ENCODE results near the gene CDK18. TPM values are rescaled to one million over a fixed set of nuclear protein-coding genes. Genes with fewer than 3 reads are reported as not detected.

CDK18 gene
- total RNA-seq, 1 experiment from 2014 or later = 9.2 TPM

- POLR2A ChIA-PET (ENCODE audit: low non-redundant PET) = interaction anchor here (0.7 kb wide), 1 partner anchor 68 kb away, joined by 3 read pairs; no protein-coding TSS in a partner anchor
- no TSS peak for BruUV-seq (replicated peaks)
- Histone ChIP-seq H3K36me3 (ENCODE audit: insufficient read depth, low read length, poor library complexity, severe bottlenecking) (no peaks in the 10 kb centered on the region), H3K27me3 (replicated peaks; ENCODE audit: insufficient read depth, low read depth, low read length, poor library complexity) (no peaks in the 10 kb centered on the region), H3K9me3 (ENCODE audit: low read depth, low read length, poor library complexity, severe bottlenecking) (no peaks in the 10 kb centered on the region), H3K27ac (ENCODE audit: low read depth, low read length, poor library complexity, severe bottlenecking) (no peak overlapping the region), H3K4me1 (ENCODE audit: insufficient read depth, low read length, poor library complexity, severe bottlenecking) (peaks cover 13% of the 10 kb centered on the region), H3K4me3 (ENCODE audit: low read depth, low read length, poor library complexity, severe bottlenecking) (no peak overlapping the region)
- no peak for TF ChIP-seq EZH2 (IDR thresholded peaks at IDR 0.05; ENCODE audit: borderline replicate concordance, low read depth, low read length, poor library complexity, severe bottlenecking)
- TF ChIP-seq, protein P1, sequence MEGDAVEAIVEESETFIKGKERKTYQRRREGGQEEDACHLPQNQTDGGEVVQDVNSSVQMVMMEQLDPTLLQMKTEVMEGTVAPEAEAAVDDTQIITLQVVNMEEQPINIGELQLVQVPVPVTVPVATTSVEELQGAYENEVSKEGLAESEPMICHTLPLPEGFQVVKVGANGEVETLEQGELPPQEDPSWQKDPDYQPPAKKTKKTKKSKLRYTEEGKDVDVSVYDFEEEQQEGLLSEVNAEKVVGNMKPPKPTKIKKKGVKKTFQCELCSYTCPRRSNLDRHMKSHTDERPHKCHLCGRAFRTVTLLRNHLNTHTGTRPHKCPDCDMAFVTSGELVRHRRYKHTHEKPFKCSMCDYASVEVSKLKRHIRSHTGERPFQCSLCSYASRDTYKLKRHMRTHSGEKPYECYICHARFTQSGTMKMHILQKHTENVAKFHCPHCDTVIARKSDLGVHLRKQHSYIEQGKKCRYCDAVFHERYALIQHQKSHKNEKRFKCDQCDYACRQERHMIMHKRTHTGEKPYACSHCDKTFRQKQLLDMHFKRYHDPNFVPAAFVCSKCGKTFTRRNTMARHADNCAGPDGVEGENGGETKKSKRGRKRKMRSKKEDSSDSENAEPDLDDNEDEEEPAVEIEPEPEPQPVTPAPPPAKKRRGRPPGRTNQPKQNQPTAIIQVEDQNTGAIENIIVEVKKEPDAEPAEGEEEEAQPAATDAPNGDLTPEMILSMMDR (conservative IDR thresholded peaks at IDR 0.05; ENCODE audit: low read depth, low read length) = no peak
- intact Hi-C loops (cut with micrococcal nuclease; ENCODE audit: unreplicated experiment) = loop anchor here (5.0 kb wide), 1 partner anchor 57 kb away; no protein-coding TSS in a partner anchor
- DNase-seq (ENCODE audit: low spot score) = no peak
- CTCF ChIA-PET = interaction anchor here (1.4 to 2.3 kb wide), 2 partner anchors 128 to 176 kb away, joined by 3 to 49 read pairs; no protein-coding TSS in a partner anchor
These were observed 25.6 kb downstream of the CDK18 start for GRCh38 chr1:205530116-205530515.

DNA sequence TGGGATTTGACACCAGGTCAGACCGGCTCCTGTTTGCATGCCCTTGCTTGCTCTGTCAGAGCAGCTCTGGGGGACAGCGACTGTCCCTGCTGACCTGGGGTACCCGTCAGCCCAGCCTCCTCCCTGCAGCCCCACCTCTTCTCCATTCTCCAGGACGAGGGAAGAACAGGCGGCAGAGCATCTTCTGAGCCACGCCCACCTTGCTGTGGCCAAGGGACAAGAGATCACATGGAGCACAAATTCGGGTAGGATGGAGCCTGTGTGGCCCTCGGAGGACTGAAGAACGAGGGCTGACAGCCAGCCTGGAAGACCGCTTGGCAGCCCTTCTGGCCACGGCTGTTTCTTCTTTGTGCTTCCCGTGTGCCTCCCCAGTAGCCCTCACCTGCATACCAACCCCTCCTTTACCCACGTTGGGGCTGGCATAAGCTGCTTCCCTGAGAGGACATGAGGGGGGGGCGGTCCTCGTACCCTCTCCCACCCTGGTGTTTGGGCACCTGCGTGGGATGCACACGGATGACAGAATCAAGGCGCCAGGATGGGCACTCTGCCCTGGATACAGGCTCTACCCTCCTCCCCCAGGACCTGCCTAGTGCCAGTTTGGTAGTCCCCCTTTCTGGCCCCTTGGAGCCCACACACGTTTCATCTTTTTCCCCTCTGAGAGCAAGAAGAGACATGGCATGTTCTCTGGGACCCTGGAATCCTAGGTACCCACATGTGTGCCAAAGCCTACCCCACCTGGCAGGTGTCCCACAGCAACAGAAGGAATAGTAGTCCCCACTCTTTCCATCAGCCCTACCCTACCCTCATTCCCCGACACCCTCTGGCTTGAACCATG is 26.9 kb downstream of the CDK18 start:
- intact Hi-C loops (cut with micrococcal nuclease; ENCODE audit: unreplicated experiment) = loop anchor here (5.0 kb wide), 1 partner anchor 56 kb away; no protein-coding TSS in a partner anchor
- POLR2A ChIA-PET (ENCODE audit: low non-redundant PET) = no interaction called here

GRCh38 chr1:205532026-205532898 is 27.8 kb downstream of the CDK18 start:
- CTCF ChIA-PET = interaction anchor here (0.7 kb wide), 1 partner anchor 217 kb away, joined by 6 read pairs; no protein-coding TSS in a partner anchor
- no peak for DNase-seq (ENCODE audit: low spot score)
- no peak overlapping the region for H3K27ac ChIP-seq (ENCODE audit: low read depth, low read length, poor library complexity, severe bottlenecking)
- H3K4me1 ChIP-seq (ENCODE audit: insufficient read depth, low read length, poor library complexity, severe bottlenecking) = peaks cover 13% of the 10 kb centered on the region
- no peaks in the 10 kb centered on the region for H3K27me3 ChIP-seq (replicated peaks; ENCODE audit: insufficient read depth, low read depth, low read length, poor library complexity)
- TF ChIP-seq, protein P1 (conservative IDR thresholded peaks at IDR 0.05; ENCODE audit: low read depth, low read length) = no peak
- no peak for TF ChIP-seq EZH2 (IDR thresholded peaks at IDR 0.05; ENCODE audit: borderline replicate concordance, low read depth, low read length, poor library complexity, severe bottlenecking)
- no TSS peak for BruUV-seq (replicated peaks)
- intact Hi-C loops (cut with micrococcal nuclease; ENCODE audit: unreplicated experiment) = loop anchor here (5.0 kb wide), 1 partner anchor 55 kb away; no protein-coding TSS in a partner anchor
- H3K4me3 ChIP-seq (ENCODE audit: low read depth, low read length, poor library complexity, severe bottlenecking) = no peak overlapping the region
- POLR2A ChIA-PET (ENCODE audit: low non-redundant PET) = no interaction called here
- no peaks in the 10 kb centered on the region for H3K36me3 ChIP-seq (ENCODE audit: insufficient read depth, low read length, poor library complexity, severe bottlenecking)
- H3K9me3 ChIP-seq (ENCODE audit: low read depth, low read length, poor library complexity, severe bottlenecking) = no peaks in the 10 kb centered on the region

More for the DNA sequence above, 26.9 kb downstream of the CDK18 start:
- TF ChIP-seq, protein P1 (conservative IDR thresholded peaks at IDR 0.05; ENCODE audit: low read depth, low read length) = no peak
- no peak for TF ChIP-seq EZH2 (IDR thresholded peaks at IDR 0.05; ENCODE audit: borderline replicate concordance, low read depth, low read length, poor library complexity, severe bottlenecking)
- no peaks in the 10 kb centered on the region for H3K9me3 ChIP-seq (ENCODE audit: low read depth, low read length, poor library complexity, severe bottlenecking)
- CTCF ChIA-PET = interaction anchor here (0.5 to 1.4 kb wide), 2 partner anchors 126 to 177 kb away, joined by 3 to 10 read pairs; no protein-coding TSS in a partner anchor
- no peak overlapping the region for H3K27ac ChIP-seq (ENCODE audit: low read depth, low read length, poor library complexity, severe bottlenecking)
- DNase-seq (ENCODE audit: low spot score) = no peak
- BruUV-seq (replicated peaks) = no TSS peak
- no peaks in the 10 kb centered on the region for H3K27me3 ChIP-seq (replicated peaks; ENCODE audit: insufficient read depth, low read depth, low read length, poor library complexity)
- H3K36me3 ChIP-seq (ENCODE audit: insufficient read depth, low read length, poor library complexity, severe bottlenecking) = no peaks in the 10 kb centered on the region
- peaks cover 13% of the 10 kb centered on the region for H3K4me1 ChIP-seq (ENCODE audit: insufficient read depth, low read length, poor library complexity, severe bottlenecking)
- H3K4me3 ChIP-seq (ENCODE audit: low read depth, low read length, poor library complexity, severe bottlenecking) = no peak overlapping the region
